Lower lobe of right lung (tissue), 2 donors: ENCODE measurements around the gene ACO2. TPM values are rescaled to one million over a fixed set of nuclear protein-coding genes. Genes with fewer than 3 reads are reported as not detected.
"Not testable (repeated sequence)": the region's sequence is repeated elsewhere in the genome, so short reads cannot be mapped to it uniquely, and the experiment has no call there.

Source experiments
- ATAC-seq, 2 donors: fragments of 200-7000 bp; cut with Tn5 transposase; one replicate each; pipeline ENCODE4 v1.9.1; 2020 to 2022; ENCODE audit warnings: mild to moderate bottlenecking in 2 of 2, moderate library complexity in 2 of 2
- DNase-seq: peaks from one replicate; pipeline ENCODE4 v3.0.0-alpha.2; 2020
- H3K27ac ChIP-seq: fragments of 200-600 bp; one replicate; pipeline ENCODE4 v1.8.0; 2022
- H3K27me3 ChIP-seq: fragments of 200-600 bp; one replicate; pipeline ENCODE4 v1.8.0; 2022; ENCODE audit warnings: low read depth
- H3K36me3 ChIP-seq: fragments of 200-600 bp; one replicate; pipeline ENCODE4 v1.8.0; 2022; ENCODE audit warnings: mild to moderate bottlenecking
- H3K4me1 ChIP-seq: fragments of 200-600 bp; one replicate; pipeline ENCODE4 v1.8.0; 2022
- H3K4me3 ChIP-seq: fragments of 200-600 bp; one replicate; pipeline ENCODE4 v1.8.0; 2022; ENCODE audit warnings: mild to moderate bottlenecking
- H3K9me3 ChIP-seq: fragments of 200-600 bp; one replicate; pipeline ENCODE4 v1.8.0; 2022
- CTCF ChIP-seq: fragments of 200-600 bp; IDR thresholded peaks from one replicate; pipeline ENCODE4 v1.8.0; 2022; ENCODE audit warnings: antibody characterized with exemption, mild to moderate bottlenecking
- intact Hi-C: fragments of 100-400 bp; cut with DNase I; formaldehyde crosslinking; loops from one replicate; pipeline ENCODE4 v1.11.0; 2022
- total RNA-seq: library from RNA; stranded (reverse); fragmentation: NEBNext Ultra II Directional; extraction: Animal tissue kit (Norgen Biotek cat#: 25700); gene quantifications from one replicate; pipeline ENCODE4 v1.2.1, GENCODE V29; 2021
- donor health status: DM: no; HTN: yes; CAD: no; lungs with severe emphysema.

ACO2 gene
- total RNA-seq, 1 donor from 2014 or later, result 77.7 TPM

GRCh38 chr22:41555325-41555982, 86.5 kb downstream of the ACO2 start:
- intact Hi-C loops, result no loop called here
- ATAC-seq (no peak), DNase-seq (no peak)
- no peaks in the 10 kb centered on the region for H3K27me3 ChIP-seq
- H3K4me3 ChIP-seq, result no peak overlapping the region
- no peaks in the 10 kb centered on the region for H3K36me3 ChIP-seq
- H3K9me3 ChIP-seq, result no peaks in the 10 kb centered on the region
- no peak overlapping the region for H3K27ac ChIP-seq
- no peak for TF ChIP-seq CTCF
- H3K4me1 ChIP-seq, result peaks cover 25% of the 10 kb centered on the region

- H3K36me3 ChIP-seq, result no peaks in the 10 kb centered on the region
- H3K9me3 ChIP-seq, result no peaks in the 10 kb centered on the region
- H3K4me1 ChIP-seq, result peaks cover 25% of the 10 kb centered on the region
- DNase-seq (no peak), ATAC-seq (no peak)
- TF ChIP-seq CTCF, result no peak
- intact Hi-C loops, result no loop called here
- peak overlapping the region; percentile 68 for H3K27ac ChIP-seq
- H3K4me3 ChIP-seq, result no peak overlapping the region
- H3K27me3 ChIP-seq, result no peaks in the 10 kb centered on the region
Observed at GRCh38 chr22:41556561-41556960, 87.6 kb downstream of the ACO2 start.

GRCh38 chr22:41557401-41558240, 88.7 kb downstream of the ACO2 start:
- Histone ChIP-seq H3K27ac (peak overlapping the region; percentile 68), H3K27me3 (no peaks in the 10 kb centered on the region), H3K9me3 (no peaks in the 10 kb centered on the region), H3K36me3 (no peaks in the 10 kb centered on the region), H3K4me1 (peaks cover 25% of the 10 kb centered on the region), H3K4me3 (no peak overlapping the region)
- DNase-seq (peak; percentile 75), ATAC-seq (peak; percentile 83 to 84)
- no peak for TF ChIP-seq CTCF
- intact Hi-C loops, result no loop called here

- ATAC-seq, H3K4me3 ChIP-seq, H3K9me3 ChIP-seq, H3K27me3 ChIP-seq, H3K36me3 ChIP-seq, intact Hi-C loops, DNase-seq: not testable (repeated sequence)
- peak overlapping the region; percentile 68 for H3K27ac ChIP-seq
- peaks cover 25% of the 10 kb centered on the region for H3K4me1 ChIP-seq
Observed at GRCh38 chr22:41558241-41558630, 89.3 kb downstream of the ACO2 start.

- ATAC-seq, result no peak
- no peaks in the 10 kb centered on the region for H3K36me3 ChIP-seq
- H3K27ac ChIP-seq, result peak overlapping the region; percentile 60
- no peak for TF ChIP-seq CTCF
- H3K27me3 ChIP-seq, result no peaks in the 10 kb centered on the region
- H3K4me3 ChIP-seq, result peak overlapping the region; percentile 43
- no peak for DNase-seq
- peaks cover 24% of the 10 kb centered on the region for H3K4me1 ChIP-seq
- no peaks in the 10 kb centered on the region for H3K9me3 ChIP-seq
- intact Hi-C loops, result no loop called here
Observed at GRCh38 chr22:41560095-41560471, 91.2 kb downstream of the ACO2 start.

GRCh38 chr22:41561335-41561734, 92.4 kb downstream of the ACO2 start:
- H3K4me1 ChIP-seq, result peaks cover 16% of the 10 kb centered on the region
- H3K36me3 ChIP-seq, result no peaks in the 10 kb centered on the region
- peak overlapping the region; percentile 43 for H3K4me3 ChIP-seq
- H3K9me3 ChIP-seq, result no peaks in the 10 kb centered on the region
- ATAC-seq (no peak), DNase-seq (no peak)
- intact Hi-C loops, result no loop called here
- no peaks in the 10 kb centered on the region for H3K27me3 ChIP-seq
- H3K27ac ChIP-seq, result peak overlapping the region; percentile 60
- TF ChIP-seq CTCF, result no peak
